ENCODE measurements around the gene MYO18A. TPM values are rescaled to one million over a fixed set of nuclear protein-coding genes. Genes with fewer than 3 reads are reported as not detected.

Gene MYO18A
- total RNA-seq, 1 donor from 2014 or later, result 28.8 TPM

DNA sequence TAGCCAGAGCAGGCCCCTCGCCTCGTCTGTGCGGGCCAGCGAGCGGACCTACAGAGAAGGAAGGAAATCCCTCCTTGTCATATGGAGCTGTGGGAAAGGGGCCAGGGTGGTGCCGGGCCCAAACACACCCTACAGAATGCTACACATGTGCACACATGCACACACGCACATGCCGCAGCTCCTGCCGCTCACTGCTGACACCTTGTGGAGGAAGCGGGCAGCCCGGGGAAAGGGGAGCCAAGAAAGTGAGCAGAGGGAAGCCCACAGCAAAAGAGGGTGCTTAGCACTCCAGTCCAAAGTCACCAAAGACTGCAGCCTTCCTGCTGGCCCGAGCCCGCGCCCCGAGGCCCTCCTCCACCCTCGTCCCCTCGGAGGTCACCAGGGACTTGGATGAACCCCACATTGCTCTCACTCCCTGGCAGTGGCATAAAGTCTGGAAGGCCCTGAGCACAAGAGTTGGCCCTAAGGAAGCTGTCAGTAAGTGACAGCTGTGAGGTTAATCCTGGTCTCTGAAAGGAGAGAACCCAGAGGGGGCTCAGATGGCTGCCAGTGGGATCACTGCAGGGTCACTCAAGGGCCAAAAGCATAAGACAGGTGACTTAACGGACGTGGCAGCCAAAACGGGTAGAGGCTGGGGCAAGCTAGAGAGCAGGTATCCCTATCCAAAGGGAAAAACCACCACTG is 68.2 kb downstream of the MYO18A start:
- TF ChIP-seq CTCF (IDR thresholded peaks at IDR 0.05), result peak; percentile 94
- no peaks in the 10 kb centered on the region for H3K27me3 Mint-ChIP-seq (ENCODE audit: unreplicated experiment)

DNA sequence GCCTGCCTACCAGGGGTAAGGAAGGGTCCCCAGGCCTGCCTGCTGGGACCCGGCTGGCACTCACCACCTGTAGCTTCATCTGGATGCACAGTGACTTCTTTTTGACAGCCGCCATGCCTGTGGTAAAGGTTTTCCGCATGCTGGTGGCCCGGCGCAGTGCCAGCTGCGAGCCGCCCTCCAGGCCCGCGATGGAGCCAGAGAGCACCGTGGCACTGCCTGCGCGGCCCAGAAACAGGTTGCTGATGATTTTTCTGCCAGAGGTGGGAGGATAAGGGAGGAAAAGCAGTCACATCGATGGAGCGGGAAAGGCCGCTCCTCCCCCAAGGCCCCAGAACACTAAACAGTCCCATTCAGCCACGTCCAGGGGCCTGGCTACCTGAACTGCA is 69.8 kb downstream of the MYO18A start:
- DNase-seq (ENCODE audit: extremely low spot score, unreplicated experiment), result no peak
- TF ChIP-seq CTCF (IDR thresholded peaks at IDR 0.05), result no peak
- no peaks in the 10 kb centered on the region for H3K9me3 Mint-ChIP-seq (ENCODE audit: unreplicated experiment)
- H3K4me1 Mint-ChIP-seq (ENCODE audit: unreplicated experiment), result peaks cover 3% of the 10 kb centered on the region
- H3K36me3 Mint-ChIP-seq (ENCODE audit: unreplicated experiment), result peaks cover 20% of the 10 kb centered on the region
- H3K27me3 Mint-ChIP-seq (ENCODE audit: unreplicated experiment), result no peaks in the 10 kb centered on the region
- H3K4me3 Mint-ChIP-seq (ENCODE audit: unreplicated experiment), result no peak overlapping the region
- no peak overlapping the region for H3K27ac Mint-ChIP-seq (ENCODE audit: unreplicated experiment)

More for the DNA sequence above, 68.2 kb downstream of the MYO18A start:
- H3K4me3 Mint-ChIP-seq (ENCODE audit: unreplicated experiment), result no peak overlapping the region
- H3K4me1 Mint-ChIP-seq (ENCODE audit: unreplicated experiment), result peaks cover 6% of the 10 kb centered on the region
- peak; percentile 90 for DNase-seq (ENCODE audit: extremely low spot score, unreplicated experiment)
- peaks cover 18% of the 10 kb centered on the region for H3K36me3 Mint-ChIP-seq (ENCODE audit: unreplicated experiment)
- no peak overlapping the region for H3K27ac Mint-ChIP-seq (ENCODE audit: unreplicated experiment)
- H3K9me3 Mint-ChIP-seq (ENCODE audit: unreplicated experiment), result no peaks in the 10 kb centered on the region

DNA sequence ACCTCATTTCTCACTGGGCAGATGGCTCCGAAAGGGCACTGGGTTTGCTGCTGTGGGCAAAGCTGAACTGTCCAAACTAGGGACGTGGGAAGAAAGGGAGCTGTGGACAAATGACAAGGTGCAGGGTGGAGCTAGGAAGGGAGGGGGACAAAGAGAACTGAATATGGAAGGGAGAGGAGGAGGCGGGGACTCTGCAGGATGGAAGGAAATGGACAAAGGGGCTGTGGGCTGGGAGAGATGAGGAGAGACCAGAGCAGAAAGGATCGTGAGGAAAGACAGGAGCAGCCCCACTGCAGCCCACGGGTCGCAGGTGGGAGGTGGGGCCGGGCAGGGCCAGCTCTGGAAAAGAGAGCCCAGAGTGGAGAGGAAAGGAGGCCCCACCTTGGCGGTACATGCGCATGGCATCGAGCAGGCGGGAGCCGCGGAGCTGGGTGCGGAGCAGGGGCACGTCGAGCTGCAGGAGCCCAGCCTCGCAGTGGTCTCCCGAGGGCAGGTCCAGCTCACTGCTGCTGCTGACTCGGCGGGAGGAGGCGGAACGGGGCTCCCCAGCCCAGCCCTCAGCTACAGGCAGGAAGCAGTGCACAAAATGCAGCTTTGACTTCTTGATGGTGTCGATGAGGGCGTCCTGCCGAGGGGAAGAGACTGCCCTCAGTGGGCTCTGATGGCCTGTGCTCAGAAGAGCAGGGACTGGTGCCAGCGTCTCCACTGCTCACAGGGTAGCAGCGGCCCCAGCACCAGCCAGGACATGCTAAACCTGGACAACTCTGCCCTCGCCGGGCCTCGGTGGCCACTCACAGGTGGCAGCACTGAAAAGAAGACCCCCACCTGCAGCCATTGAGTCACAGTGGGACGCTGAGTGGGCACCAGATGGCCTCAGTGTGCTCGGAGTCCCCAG is 70.5 kb downstream of the MYO18A start:
- no peak for DNase-seq (ENCODE audit: extremely low spot score, unreplicated experiment)
- peaks cover 3% of the 10 kb centered on the region for H3K4me1 Mint-ChIP-seq (ENCODE audit: unreplicated experiment)
- H3K36me3 Mint-ChIP-seq (ENCODE audit: unreplicated experiment), result peaks cover 24% of the 10 kb centered on the region
- no peak for TF ChIP-seq CTCF (IDR thresholded peaks at IDR 0.05)
- no peak overlapping the region for H3K27ac Mint-ChIP-seq (ENCODE audit: unreplicated experiment)
- no peak overlapping the region for H3K4me3 Mint-ChIP-seq (ENCODE audit: unreplicated experiment)
- H3K9me3 Mint-ChIP-seq (ENCODE audit: unreplicated experiment), result no peaks in the 10 kb centered on the region
- H3K27me3 Mint-ChIP-seq (ENCODE audit: unreplicated experiment), result no peaks in the 10 kb centered on the region

DNA sequence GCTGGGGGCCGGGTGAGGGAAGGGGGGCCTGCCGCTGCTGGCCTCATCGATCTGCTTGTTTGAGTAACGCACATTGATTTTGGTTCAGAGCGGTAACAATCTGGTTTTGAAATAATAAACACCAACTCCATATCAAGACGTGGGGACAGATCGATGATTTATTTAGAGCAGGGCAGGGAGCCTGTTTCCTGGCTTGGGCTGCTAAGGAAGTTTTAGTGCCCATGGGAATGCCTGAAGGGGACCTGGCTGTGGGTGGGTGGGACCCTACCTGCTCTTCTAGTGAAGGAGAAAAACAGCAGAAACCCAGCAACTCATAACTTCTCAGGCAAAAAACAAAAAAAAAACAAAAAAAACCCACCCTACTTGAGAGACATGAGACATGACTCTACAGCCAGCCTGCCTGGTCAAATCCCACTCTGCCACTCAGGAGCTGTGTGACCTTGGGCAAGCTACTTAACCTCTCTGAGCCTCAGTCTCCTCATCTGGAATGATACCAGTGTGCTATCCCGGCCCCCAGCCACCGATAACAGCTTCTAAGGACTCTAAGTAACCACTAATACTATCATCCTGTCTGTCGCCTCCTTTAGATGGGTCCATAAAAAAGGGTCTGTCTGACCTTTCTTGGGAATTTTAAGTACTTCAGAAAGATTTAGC is 71.2 kb downstream of the MYO18A start:
- no peak for DNase-seq (ENCODE audit: extremely low spot score, unreplicated experiment)
- no peaks in the 10 kb centered on the region for H3K9me3 Mint-ChIP-seq (ENCODE audit: unreplicated experiment)
- TF ChIP-seq CTCF (IDR thresholded peaks at IDR 0.05), result no peak
- peaks cover 28% of the 10 kb centered on the region for H3K36me3 Mint-ChIP-seq (ENCODE audit: unreplicated experiment)
- no peak overlapping the region for H3K27ac Mint-ChIP-seq (ENCODE audit: unreplicated experiment)
- H3K27me3 Mint-ChIP-seq (ENCODE audit: unreplicated experiment), result no peaks in the 10 kb centered on the region
- H3K4me3 Mint-ChIP-seq (ENCODE audit: unreplicated experiment), result no peak overlapping the region
- peaks cover 3% of the 10 kb centered on the region for H3K4me1 Mint-ChIP-seq (ENCODE audit: unreplicated experiment)
